HEK293T (cell line): Measurements from ENCODE around the gene LASP1NB.

Experiments
- FOXA1 ChIP-seq: fragments of 450-650 bp; IDR thresholded peaks from 2 replicates; pipeline ENCODE4 v1.6.1; 2016; ENCODE audit warnings: mild to moderate bottlenecking
- FOXK2 ChIP-seq: fragments of 450-650 bp; IDR thresholded peaks from 2 replicates; pipeline ENCODE4 v1.6.1; 2016; ENCODE audit warnings: mild to moderate bottlenecking
- TARDBP ChIP-seq: fragments of 450-650 bp; IDR thresholded peaks from 2 replicates; pipeline ENCODE4 v1.6.1; 2016
- TF ChIP-seq, protein P1 (sequence below): fragments of 450-650 bp; IDR thresholded peaks from 2 replicates; pipeline ENCODE4 v1.6.1; 2016

DNA sequence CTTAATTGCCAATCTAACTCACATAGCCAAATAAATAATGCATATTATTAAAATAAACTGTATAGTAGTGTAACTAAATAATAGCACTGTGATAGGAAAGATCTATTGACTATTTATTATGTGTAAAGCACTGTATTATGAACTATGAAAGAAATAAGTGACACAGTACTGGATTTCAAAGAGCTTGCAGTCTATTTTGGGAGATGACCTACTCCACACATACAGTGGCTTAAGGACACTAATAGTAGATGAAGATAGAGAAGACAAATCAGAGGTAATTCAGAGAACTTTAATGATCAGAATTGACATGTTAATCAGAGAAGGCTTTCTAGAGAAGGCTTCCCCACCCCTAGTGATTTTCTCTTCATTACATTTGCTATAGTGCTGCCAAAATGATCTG is 14.6 kb downstream of the LASP1NB start:
- TF ChIP-seq TARDBP = no peak
- TF ChIP-seq, protein P1, sequence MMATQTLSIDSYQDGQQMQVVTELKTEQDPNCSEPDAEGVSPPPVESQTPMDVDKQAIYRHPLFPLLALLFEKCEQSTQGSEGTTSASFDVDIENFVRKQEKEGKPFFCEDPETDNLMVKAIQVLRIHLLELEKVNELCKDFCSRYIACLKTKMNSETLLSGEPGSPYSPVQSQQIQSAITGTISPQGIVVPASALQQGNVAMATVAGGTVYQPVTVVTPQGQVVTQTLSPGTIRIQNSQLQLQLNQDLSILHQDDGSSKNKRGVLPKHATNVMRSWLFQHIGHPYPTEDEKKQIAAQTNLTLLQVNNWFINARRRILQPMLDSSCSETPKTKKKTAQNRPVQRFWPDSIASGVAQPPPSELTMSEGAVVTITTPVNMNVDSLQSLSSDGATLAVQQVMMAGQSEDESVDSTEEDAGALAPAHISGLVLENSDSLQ = no peak
- TF ChIP-seq FOXK2 = no peak
- no peak for TF ChIP-seq FOXA1
